ENCODE measurements around the gene OXER1. TPM values are rescaled to one million over a fixed set of nuclear protein-coding genes. Genes with fewer than 3 reads are reported as not detected.
A peak's percentile ranks its signal among the peaks of the same experiment; 100 is the strongest.

OXER1 gene
- total RNA-seq, 8 experiments from 2014 or later, result 0.11 to 2.9 (median 0.63) TPM

DNA sequence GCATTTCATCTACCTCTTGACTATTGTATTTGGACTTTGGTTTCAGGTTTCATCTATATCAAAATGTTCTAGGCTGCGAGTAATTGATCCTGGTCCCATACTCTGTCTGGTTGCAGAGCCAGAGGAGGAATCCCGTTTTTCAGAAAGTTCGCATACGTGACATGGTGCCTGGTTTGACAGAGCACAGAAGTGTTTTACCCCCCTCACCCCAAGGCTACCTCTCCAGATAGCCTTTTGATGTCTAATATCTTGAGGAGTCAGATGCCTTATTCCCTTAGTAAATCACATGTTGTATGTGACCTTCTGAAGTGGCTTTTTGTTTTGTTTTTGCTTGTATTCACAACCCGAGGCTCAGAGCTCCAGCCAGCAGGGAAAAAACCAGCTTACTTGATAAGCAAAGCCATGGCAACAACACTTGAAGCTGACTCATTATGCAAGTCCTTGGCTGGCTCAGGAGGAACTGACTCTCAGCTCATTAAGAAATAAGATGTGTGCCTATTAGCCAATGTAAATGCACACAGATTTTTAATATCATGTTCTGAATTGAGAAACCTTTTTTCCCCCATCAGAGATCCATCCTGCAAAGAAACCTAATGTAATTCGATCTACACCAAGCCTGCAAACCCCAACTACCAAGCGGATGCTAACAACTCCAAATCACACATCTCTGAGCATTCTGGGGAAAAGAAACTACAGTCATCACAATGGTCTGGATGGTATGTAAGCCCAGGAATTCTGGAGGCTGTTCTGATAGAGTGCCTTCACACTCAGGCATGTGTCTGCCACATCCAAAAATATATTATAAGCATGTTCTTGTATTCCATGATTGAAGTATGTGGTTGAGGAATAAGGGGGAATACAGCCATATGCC lies 41.4 kb downstream of the OXER1 start:
- Histone ChIP-seq H3K4me1 (replicated peaks in 1 of 2) (no peaks in the 10 kb centered on the region), H3K27ac (no peak overlapping the region), H3K4me3 (no peak overlapping the region)
- 5 to 95% (median 58%) methylated on average over 2 to 6 of the region's 7 CpGs for WGBS, 10 experiments
- ATAC-seq (replicated peaks in 6 of 8), result peak in 6 of 8 experiments; percentile 31 to 98 (median 79)
- in situ Hi-C loops (cut with MboI; ENCODE audit: low pct_unique_long_range_greater_than_20kb in 2 of 9, low sequenced_read_pairs in 9 of 9, unreplicated experiment in 9 of 9), result no loop called here

DNA sequence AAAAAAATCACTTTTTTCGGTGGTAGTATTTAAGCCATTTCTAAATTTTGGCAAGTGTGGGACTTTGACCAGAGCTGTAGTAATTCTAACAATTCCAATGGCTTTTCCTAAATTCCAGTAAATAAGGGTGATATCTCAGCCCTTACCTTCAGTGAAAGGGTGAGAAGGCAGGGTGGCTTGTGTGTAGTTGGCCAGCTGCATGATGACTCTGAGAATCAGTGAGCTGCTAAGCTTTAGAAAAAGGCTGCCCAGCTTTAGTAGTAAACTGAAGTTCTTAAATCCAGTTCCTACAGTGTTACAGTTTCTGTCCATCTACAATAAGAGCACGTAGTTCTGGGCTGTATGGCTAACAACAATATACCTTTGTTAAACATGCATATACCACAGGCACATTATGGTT lies 42.0 kb downstream of the OXER1 start:
- in situ Hi-C loops (cut with MboI; ENCODE audit: low pct_unique_long_range_greater_than_20kb in 2 of 9, low sequenced_read_pairs in 9 of 9, unreplicated experiment in 9 of 9), result no loop called here
- no peak overlapping the region for H3K4me3 ChIP-seq
- 67 to 100% (median 95%) methylated on average over 1 to 2 of the region's 2 CpGs; no CpG with 5 or more reads in 2 of the 10 experiments for WGBS, 10 experiments
- H3K27ac ChIP-seq, result no peak overlapping the region
- peak in 1 of 8 experiments; percentile 25 for ATAC-seq (replicated peaks in 6 of 8)
- no peaks in the 10 kb centered on the region for H3K4me1 ChIP-seq (replicated peaks in 1 of 2)

DNA sequence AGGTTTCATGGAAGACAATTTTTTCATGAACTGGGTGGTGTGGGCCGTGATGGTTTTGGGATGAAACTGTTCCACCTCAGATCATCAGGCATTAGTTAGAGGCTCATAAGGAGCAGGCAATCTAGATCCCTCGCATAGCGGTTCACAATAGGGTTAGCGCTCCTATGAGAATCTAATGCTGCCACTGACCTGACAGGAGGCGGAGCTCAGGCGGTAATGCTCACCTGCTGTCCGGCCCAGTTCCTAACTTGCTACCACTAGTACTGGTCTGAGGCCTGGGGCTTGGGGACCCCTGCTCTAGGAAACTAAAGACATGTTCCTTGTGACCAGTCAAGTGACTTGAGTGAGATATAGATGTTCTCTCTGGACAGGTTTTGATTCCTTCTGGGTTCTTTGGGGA lies 49.2 kb downstream of the OXER1 start:
- no peak for ATAC-seq (replicated peaks in 6 of 8)
- no peaks in the 10 kb centered on the region for H3K4me1 ChIP-seq (replicated peaks in 1 of 2)
- H3K4me3 ChIP-seq, result no peak overlapping the region
- H3K27ac ChIP-seq, result no peak overlapping the region
- WGBS, 10 experiments, result 70 to 100% (median 87%) methylated on average over 1 to 5 of the region's 7 CpGs; no CpG with 5 or more reads in 1 of the 10 experiments
- in situ Hi-C loops (cut with MboI; ENCODE audit: low pct_unique_long_range_greater_than_20kb in 2 of 9, low sequenced_read_pairs in 9 of 9, unreplicated experiment in 9 of 9), result no loop called here

DNA sequence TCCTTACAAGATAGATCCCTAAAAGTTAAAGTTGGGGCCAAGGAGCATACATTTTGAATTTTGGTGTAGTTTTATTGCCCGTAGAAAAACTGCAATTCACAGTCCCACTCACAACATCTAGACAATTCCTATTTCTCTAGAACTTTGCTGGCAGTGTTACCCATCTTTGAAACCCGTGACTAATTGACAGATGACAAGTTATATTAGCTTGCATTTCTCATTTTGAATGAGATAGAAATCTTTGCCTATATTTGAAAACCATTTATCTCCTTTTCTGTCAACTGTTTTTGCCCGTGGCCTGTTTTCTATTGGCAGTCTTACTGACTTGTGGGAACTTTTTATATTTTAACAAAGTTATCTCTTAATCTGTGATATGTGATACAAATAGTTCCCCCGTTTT lies 50.0 kb downstream of the OXER1 start:
- H3K4me3 ChIP-seq, result no peak overlapping the region
- WGBS, 10 experiments, result 30 to 100% (median 83%) methylated on average over 1 to 4 of the region's 4 CpGs
- H3K4me1 ChIP-seq (replicated peaks in 1 of 2), result no peaks in the 10 kb centered on the region
- no peak overlapping the region for H3K27ac ChIP-seq
- ATAC-seq (replicated peaks in 6 of 8), result no peak
- in situ Hi-C loops (cut with MboI; ENCODE audit: low pct_unique_long_range_greater_than_20kb in 2 of 9, low sequenced_read_pairs in 9 of 9, unreplicated experiment in 9 of 9), result no loop called here

DNA sequence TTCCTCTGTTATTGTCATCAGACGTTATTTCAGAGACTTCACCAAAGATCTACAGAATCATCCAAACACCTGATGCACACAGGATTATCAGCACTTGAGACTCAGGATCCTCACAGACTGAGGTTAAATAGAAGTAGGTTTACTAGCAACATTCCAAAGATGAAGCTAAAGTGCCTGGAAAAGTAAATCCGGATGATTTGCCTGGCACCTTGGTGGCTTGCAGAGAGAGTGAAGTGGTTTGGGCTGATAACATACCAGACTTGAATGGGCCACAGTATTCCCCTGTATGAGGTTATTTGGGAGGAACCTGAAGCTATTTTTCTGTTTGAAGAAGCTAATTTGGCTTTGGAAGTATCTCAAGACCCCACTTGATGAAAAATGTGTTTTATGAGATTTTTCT lies 51.0 kb downstream of the OXER1 start:
- in situ Hi-C loops (cut with MboI; ENCODE audit: low pct_unique_long_range_greater_than_20kb in 2 of 9, low sequenced_read_pairs in 9 of 9, unreplicated experiment in 9 of 9), result no loop called here
- 83 to 100% (median 92%) methylated on average over 1 to 2 of the region's 2 CpGs; no CpG with 5 or more reads in 2 of the 10 experiments for WGBS, 10 experiments
- no peak overlapping the region for H3K4me3 ChIP-seq
- ATAC-seq (replicated peaks in 6 of 8), result no peak
- H3K27ac ChIP-seq, result no peak overlapping the region
- no peaks in the 10 kb centered on the region for H3K4me1 ChIP-seq (replicated peaks in 1 of 2)

Other genes with a start within 250 kb of the OXER1 start
- gene MTA3, start 195.5 kb downstream of the OXER1 start, total RNA-seq, result 10 to 100 TPM; 23.1 to 85.9 (median 34.6) TPM
- gene HAAO, start 28.4 kb upstream of the OXER1 start, total RNA-seq, result 1 to 10 TPM in 5 of 8 experiments, under 1 TPM in 2, not detected in 1; 0.41 to 2.2 (median 1.5) TPM

Data from motor neuron (in vitro differentiated cells).